ENCODE results near the gene ANXA11.

ANXA11 gene

GRCh38 chr10:80201608-80202141 lies 3.7 kb downstream of the ANXA11 start:
- no peak for TF ChIP-seq TEAD4 (IDR thresholded peaks at IDR 0.05)
- no peak for TF ChIP-seq FOXM1 (IDR thresholded peaks at IDR 0.05; ENCODE audit: borderline replicate concordance, low read depth)
- TF ChIP-seq EP300 (IDR thresholded peaks at IDR 0.05; ENCODE audit: borderline replicate concordance), result no peak
- TF ChIP-seq RAD21 (IDR thresholded peaks at IDR 0.05; ENCODE audit: low read depth), result no peak
- no peak for TF ChIP-seq MAX (IDR thresholded peaks at IDR 0.05)
- TF ChIP-seq NFIC (IDR thresholded peaks at IDR 0.05), result no peak
- TF ChIP-seq YY1 (IDR thresholded peaks at IDR 0.05; ENCODE audit: low read depth), result no peak
- TF ChIP-seq ZBTB7A (IDR thresholded peaks at IDR 0.05; ENCODE audit: low read depth), result no peak
- no peak for TF ChIP-seq REST (IDR thresholded peaks at IDR 0.05; ENCODE audit: low read depth)
- no peak for TF ChIP-seq USF1 (IDR thresholded peaks at IDR 0.05)
- no peak for TF ChIP-seq TAF1 (IDR thresholded peaks at IDR 0.05; ENCODE audit: low read depth)
- no peak for TF ChIP-seq EGR1 (IDR thresholded peaks at IDR 0.05)

GRCh38 chr10:80200687-80201086 lies 4.7 kb downstream of the ANXA11 start:
- TF ChIP-seq TAF1 (IDR thresholded peaks at IDR 0.05; ENCODE audit: low read depth), result no peak
- TF ChIP-seq TCF12 (IDR thresholded peaks at IDR 0.05; ENCODE audit: low read depth), result no peak
- no peak for TF ChIP-seq TEAD4 (IDR thresholded peaks at IDR 0.05)
- TF ChIP-seq USF1 (IDR thresholded peaks at IDR 0.05), result no peak
- no peak for TF ChIP-seq RAD21 (IDR thresholded peaks at IDR 0.05; ENCODE audit: low read depth)
- TF ChIP-seq YY1 (IDR thresholded peaks at IDR 0.05; ENCODE audit: low read depth), result no peak
- TF ChIP-seq EGR1 (IDR thresholded peaks at IDR 0.05), result no peak
- TF ChIP-seq ZBTB7A (IDR thresholded peaks at IDR 0.05; ENCODE audit: low read depth), result no peak
- TF ChIP-seq FOXM1 (IDR thresholded peaks at IDR 0.05; ENCODE audit: borderline replicate concordance, low read depth), result no peak

- no peak for TF ChIP-seq MAX (IDR thresholded peaks at IDR 0.05)
- no peak for TF ChIP-seq USF1 (IDR thresholded peaks at IDR 0.05)
- TF ChIP-seq YY1 (IDR thresholded peaks at IDR 0.05; ENCODE audit: low read depth), result no peak
- no peak for TF ChIP-seq EP300 (IDR thresholded peaks at IDR 0.05; ENCODE audit: borderline replicate concordance)
Measured at GRCh38 chr10:80200259-80200658, 5.1 kb downstream of the ANXA11 start.

GRCh38 chr10:80199828-80200227 lies 5.5 kb downstream of the ANXA11 start:
- TF ChIP-seq YY1 (IDR thresholded peaks at IDR 0.05; ENCODE audit: low read depth) (no peak), TEAD4 (IDR thresholded peaks at IDR 0.05) (no peak), NFIC (IDR thresholded peaks at IDR 0.05) (no peak), EGR1 (IDR thresholded peaks at IDR 0.05) (no peak), RAD21 (IDR thresholded peaks at IDR 0.05; ENCODE audit: low read depth) (no peak), FOXM1 (IDR thresholded peaks at IDR 0.05; ENCODE audit: borderline replicate concordance, low read depth) (no peak)

GRCh38 chr10:80197972-80198916 lies 7.1 kb downstream of the ANXA11 start:
- no peak for TF ChIP-seq MAX (IDR thresholded peaks at IDR 0.05)
- no peak for TF ChIP-seq RAD21 (IDR thresholded peaks at IDR 0.05; ENCODE audit: low read depth)
- no peak for TF ChIP-seq TEAD4 (IDR thresholded peaks at IDR 0.05)
- no peak for TF ChIP-seq TAF1 (IDR thresholded peaks at IDR 0.05; ENCODE audit: low read depth)
- TF ChIP-seq FOXM1 (IDR thresholded peaks at IDR 0.05; ENCODE audit: borderline replicate concordance, low read depth), result no peak
- no peak for TF ChIP-seq CEBPB (IDR thresholded peaks at IDR 0.05)
- no peak for TF ChIP-seq EGR1 (IDR thresholded peaks at IDR 0.05)
- TF ChIP-seq TCF12 (IDR thresholded peaks at IDR 0.05; ENCODE audit: low read depth), result no peak
- TF ChIP-seq USF1 (IDR thresholded peaks at IDR 0.05), result no peak
- no peak for TF ChIP-seq NFIC (IDR thresholded peaks at IDR 0.05)
- TF ChIP-seq REST (IDR thresholded peaks at IDR 0.05; ENCODE audit: low read depth), result no peak
- no peak for TF ChIP-seq ZBTB7A (IDR thresholded peaks at IDR 0.05; ENCODE audit: low read depth)
- TF ChIP-seq CREB1 (IDR thresholded peaks at IDR 0.05; ENCODE audit: low read depth), result no peak
- TF ChIP-seq EP300 (IDR thresholded peaks at IDR 0.05; ENCODE audit: borderline replicate concordance), result no peak
- TF ChIP-seq YY1 (IDR thresholded peaks at IDR 0.05; ENCODE audit: low read depth), result no peak

Measured in Ishikawa (cell line).